HG02840 (cell line): Measurements from ENCODE around the gene KCNB1.

Experiments used
- ATAC-seq: cut with Tn5 transposase; IDR thresholded peaks from one replicate; pipeline ENCODE4 v1.9.1; 2021; ENCODE audit warnings: mild to moderate bottlenecking, moderate library complexity, moderate number of reproducible peaks; ENCODE audit not compliant: unreplicated experiment, low FRiP score

Gene KCNB1

GRCh38 chr20:49482621-49483017 lies at the start of gene KCNB1:
KCNB1 (minus strand) TSS chr20:49482668; CDS start chr20:49482480, 188 bp downstream.
- ATAC-seq: no peak

DNA sequence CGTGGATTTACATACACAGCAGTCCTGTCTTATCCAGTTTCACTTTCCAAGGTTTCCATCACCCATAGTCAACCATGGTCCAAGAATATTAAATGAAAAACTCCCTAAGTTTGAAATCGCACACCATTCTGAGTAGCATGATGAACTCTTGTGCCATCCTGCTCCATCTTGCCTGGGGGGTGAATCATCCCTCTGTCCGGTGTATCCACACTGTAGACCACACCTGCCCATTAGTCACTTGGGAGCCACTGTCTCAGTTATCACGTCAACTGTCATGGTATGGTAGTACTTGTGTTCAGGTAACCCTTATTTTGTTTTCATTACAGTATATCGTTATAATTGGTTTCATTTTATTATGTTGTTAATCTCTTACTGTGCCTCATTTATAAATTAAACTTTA lies 47.0 kb upstream of the KCNB1 start:
- ATAC-seq: no peak

DNA sequence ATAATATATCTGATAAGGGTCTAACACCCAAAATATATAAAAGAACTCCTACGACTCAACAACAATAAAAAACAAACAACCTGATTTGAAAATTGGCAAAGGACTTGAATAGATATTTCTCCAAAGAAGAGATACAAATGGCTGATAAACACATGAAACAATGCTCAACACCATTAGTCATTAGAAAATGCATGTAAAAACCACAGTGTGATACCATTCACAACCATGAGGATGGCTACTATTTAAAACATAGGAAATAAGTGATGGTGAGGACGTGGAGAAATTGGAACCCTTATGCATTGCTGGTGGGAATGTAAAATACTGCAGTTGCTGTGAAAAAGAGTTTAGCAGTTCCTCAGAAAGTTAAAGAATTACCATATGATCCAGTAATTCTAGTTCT lies 44.1 kb upstream of the KCNB1 start:
- no peak for ATAC-seq

- ATAC-seq: no peak
Observed at GRCh38 chr20:49526056-49526455, 43.6 kb upstream of the KCNB1 start.

- no peak for ATAC-seq
Observed at GRCh38 chr20:49523767-49524360, 41.4 kb upstream of the KCNB1 start.

GRCh38 chr20:49521356-49521755 lies 38.9 kb upstream of the KCNB1 start:
- ATAC-seq: no peak

- ATAC-seq: no peak
Observed at GRCh38 chr20:49519777-49520359, 37.4 kb upstream of the KCNB1 start.

GRCh38 chr20:49519212-49519712 lies 36.8 kb upstream of the KCNB1 start:
- ATAC-seq: no peak

GRCh38 chr20:49518576-49518975 lies 36.1 kb upstream of the KCNB1 start:
- no peak for ATAC-seq

DNA sequence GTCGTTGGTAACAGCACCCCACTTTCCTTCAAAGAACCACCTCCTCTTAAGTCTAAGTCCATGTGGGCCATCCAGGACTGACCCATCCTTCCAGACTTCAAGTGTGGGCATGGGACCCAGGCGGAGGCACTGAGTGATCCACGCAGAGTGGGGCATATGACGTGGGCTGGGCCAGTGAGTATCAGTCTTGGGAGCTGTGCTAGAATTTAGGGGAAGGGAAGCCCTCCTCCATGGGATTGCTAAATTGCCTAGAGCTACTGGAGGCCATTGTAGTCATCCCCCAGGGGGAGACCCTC lies 35.3 kb upstream of the KCNB1 start:
- no peak for ATAC-seq

DNA sequence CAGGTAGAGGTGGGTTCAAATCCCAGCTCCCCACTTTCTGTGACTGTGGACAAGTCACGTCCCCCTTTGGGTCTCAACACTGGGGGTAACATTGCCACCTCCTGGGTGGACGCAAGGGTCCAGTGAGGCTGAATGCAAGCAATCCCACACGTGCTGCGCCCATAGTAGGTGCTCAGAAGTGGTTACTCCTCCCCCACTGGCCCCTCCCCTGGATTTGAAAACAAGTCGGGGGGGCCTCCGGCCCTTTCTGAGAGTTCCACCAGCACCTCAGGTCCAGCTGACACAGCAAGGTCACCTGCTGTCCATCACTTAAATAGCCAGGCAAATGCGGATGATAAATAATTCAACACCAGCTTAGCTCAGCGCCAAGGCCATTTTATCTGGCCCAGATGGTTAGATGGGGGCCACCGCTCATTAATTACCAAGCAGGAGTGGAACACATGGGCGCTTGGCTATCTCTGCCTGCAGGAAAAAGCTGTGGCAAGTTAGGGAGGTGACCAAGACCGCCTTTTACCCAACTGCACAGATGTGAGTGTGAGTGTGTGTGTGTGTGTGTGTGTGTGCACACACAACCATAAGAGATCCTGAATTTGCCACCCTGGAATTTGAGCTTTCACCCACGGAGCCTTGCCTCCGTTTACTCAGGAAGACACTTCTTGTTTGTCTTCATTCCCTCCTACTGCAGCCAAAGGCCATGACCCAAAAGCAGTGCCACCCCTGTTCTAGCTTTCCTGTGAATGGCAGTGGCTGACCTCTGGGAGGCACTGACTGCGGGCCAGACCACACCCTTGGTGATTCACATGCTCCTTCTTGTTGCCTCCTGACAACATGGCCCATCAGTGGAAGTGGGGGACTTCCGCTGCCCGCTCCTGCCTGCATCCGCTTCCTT lies 34.7 kb upstream of the KCNB1 start:
- no peak for ATAC-seq

DNA sequence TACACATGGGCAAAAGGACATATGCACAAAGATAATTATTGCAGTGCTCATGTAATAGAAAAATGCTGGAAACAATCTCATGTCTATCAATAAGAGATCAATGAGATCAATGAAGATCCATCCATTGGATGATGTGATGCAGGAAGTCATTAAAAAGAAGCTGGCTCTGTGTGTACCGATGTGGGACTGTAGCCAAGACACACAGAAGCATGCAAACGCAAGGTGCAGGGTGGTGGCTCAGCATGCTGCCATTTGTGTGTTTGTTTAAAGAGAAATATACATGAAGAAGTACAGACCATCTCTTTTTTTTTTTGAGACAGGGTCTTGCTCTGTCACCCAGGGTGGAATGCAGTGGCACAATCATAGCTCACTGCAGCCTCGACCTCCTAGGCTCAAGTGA lies 33.1 kb upstream of the KCNB1 start:
- ATAC-seq: no peak

GRCh38 chr20:49513517-49513916 lies 31.0 kb upstream of the KCNB1 start:
- no peak for ATAC-seq

DNA sequence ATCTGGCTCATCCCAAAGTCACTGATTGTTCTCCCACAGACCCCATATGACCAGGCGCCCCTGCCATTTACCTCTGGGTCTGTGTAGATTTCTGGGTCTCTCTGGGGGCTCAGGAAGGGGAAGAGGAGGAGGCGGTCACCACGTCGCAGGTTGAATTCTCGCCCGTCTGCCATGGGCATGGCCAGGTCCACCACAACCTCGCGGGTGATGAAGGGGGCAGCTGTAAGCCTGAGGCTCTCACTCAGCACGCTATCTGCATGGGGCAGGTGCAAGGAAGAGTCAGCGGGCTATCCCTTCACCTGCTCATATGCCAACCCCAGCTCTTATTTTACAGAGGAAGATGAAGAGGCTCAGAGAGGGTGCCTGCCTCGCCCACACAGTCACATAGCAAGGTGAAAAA lies 30.5 kb upstream of the KCNB1 start:
- ATAC-seq: no peak

- ATAC-seq: no peak
Observed at GRCh38 chr20:49511788-49512525, 29.5 kb upstream of the KCNB1 start.

DNA sequence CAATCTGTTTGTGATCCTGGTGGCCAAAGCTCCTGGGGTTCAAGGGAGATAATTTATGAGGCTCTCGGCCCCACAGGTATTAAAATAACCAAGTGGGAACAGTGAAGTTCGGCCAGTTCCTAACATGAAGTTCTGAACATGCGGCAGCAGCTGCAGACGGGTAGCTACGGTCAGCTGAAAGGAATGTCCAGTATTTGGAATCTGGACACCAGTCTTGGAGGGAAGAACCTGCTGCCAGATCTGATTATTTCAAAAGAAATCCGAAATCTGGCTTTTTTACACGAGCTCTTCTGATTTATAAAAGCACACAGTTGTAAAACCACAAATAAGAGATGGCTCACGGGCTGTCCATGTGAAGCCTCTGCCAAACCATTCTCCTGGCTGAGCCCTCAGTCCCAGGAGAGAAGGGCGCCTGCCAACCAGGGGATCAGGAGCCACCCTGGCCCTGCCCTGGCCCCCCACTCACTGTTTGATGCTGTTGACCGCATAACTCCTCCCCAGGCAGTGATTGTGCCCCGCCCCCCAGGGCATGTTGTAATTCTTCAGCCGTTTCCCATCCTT lies 28.2 kb upstream of the KCNB1 start:
- ATAC-seq: no peak

DNA sequence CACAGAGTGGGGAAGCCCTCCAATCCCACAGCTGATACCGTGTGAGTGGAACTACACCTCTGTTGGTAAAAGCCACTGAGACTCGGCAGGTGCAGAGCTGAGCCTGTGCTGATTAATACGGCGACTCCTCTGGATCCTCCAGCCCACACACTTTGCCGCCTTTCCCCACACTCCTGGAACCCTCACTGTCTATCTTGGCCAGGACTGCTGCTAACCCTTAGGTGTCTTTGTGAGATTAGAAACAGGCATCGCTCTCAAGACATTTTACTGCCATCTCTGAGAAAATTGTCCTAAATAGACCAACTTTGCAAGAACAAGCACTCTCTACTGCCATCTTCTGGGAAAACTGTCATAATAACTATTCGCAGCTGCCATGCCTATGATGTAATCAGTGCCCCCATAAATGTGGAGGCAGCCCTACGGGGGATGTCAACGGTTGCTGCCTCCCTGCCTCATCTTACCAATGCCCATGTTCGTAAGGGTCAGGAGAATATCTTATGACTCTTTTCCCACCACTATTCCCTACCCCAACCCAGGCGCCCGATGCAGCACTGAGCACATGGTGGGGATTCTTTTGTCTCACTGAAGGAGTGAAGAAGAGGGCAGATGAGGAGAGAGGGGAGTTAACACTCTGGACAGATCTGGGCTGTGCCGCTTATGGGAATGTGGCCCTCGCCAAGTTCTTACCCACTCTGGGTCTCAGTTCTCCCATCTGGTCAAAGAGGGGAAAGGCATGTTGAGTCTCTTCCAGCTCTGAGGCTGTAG lies 26.1 kb upstream of the KCNB1 start:
- no peak for ATAC-seq

- ATAC-seq: no peak
Observed at GRCh38 chr20:49507741-49508434, 25.4 kb upstream of the KCNB1 start.

DNA sequence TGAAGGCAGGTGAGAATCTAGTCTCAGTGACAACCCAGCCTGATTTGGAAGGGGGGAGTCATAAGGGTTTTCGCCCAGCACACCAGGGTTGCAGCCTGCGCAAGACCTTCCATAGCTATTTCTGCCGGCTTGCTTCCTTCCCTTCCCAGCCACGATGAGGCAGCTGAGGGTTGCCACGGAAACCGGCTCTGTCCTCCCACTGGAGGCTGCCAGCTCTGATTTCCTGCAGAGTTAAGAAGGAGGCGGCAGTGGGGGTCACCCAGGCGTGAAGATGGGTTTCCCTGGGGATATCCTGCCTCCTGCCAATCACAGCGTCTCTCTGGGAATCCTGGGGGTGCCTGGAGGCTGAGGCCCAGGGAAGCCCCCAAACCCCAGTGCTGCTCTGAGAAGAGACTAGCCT lies 23.1 kb upstream of the KCNB1 start:
- ATAC-seq: no peak
